Measurements from ENCODE around the gene DHDH. TPM values are rescaled to one million over a fixed set of nuclear protein-coding genes. Genes with fewer than 3 reads are reported as not detected.

The DHDH gene
- total RNA-seq, 1 experiment from 2014 or later = 3.3 TPM

DNA sequence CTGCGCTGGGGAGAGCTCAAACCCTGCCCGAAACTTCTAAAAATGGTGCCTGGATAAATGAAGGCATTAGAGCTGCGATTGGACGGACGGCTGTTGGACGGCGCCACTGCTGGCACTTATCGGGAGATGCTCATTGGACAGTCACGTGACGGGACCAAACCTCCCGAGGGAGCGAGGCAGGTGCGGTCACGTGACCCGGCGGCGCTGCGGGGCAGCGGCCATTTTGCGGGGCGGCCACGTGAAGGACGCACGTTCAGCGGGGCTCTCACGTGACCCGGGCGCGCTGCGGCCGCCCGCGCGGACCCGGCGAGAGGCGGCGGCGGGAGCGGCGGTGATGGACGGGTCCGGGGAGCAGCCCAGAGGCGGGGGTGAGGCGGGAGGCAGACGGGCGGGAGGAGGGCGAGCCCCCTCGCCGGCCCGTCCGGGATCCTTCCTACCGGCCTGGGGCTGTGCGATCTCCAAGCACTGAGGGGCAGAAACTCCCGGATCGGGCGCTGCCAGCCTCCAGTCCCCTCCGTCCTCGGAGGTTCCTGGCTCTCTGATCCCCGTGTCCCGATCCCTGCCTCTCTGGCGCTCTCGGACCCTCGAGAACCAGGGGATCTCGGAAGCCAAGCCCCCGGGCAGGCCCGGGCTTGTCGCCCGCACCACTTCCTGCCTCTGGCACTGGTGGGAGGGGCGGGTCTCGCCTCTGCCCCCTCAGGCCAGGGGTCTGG lies 21.3 kb downstream of the DHDH start, which contains the start of gene BAX:
Gene BAX, plus strand, starts transcription at position 281 of the 713 bp plus-strand sequence. Its CDS starts 54 bp downstream, at position 335.
- H3K4me3 ChIP-seq (ENCODE audit: low read depth, low read length) = peak within 1 kb of the TSS; percentile 70
- H3K27me3 Mint-ChIP-seq (ENCODE audit: insufficient read depth, unreplicated experiment) = no peaks in the 10 kb centered on the region
- no peaks in the 10 kb centered on the region for H3K9me3 Mint-ChIP-seq (ENCODE audit: unreplicated experiment)
- no peaks in the 10 kb centered on the region for H3K27me3 ChIP-seq (replicated peaks; ENCODE audit: control insufficient read depth, insufficient read depth, low read length)
- intact Hi-C loops (cut with micrococcal nuclease; ENCODE audit: unreplicated experiment) = loop anchor here (1.0 to 2.0 kb wide), 2 partner anchors 21 to 54 kb away; partner anchors contain the start of genes DHDH and NUCB1
- peak; percentile 99 for DNase-seq
- peaks cover 44% of the 10 kb centered on the region for H3K36me3 Mint-ChIP-seq (ENCODE audit: insufficient read depth, unreplicated experiment)
- ChIA-PET CTCF (interaction anchor here (0.7 to 1.5 kb wide), 6 partner anchors 16 to 622 kb away, joined by 3 to 10 read pairs (median 4); partner anchors contain the start of genes GYS1, LIN7B and RUVBL2), POLR2A (interaction anchor here (0.6 to 1.3 kb wide), 9 partner anchors 9 to 173 kb away, joined by 3 to 12 read pairs (median 4); partner anchors contain the start of genes NUCB1 and PPP1R15A)
- H3K4me1 ChIP-seq = peaks cover 8% of the 10 kb centered on the region
- TF ChIP-seq, protein P1, sequence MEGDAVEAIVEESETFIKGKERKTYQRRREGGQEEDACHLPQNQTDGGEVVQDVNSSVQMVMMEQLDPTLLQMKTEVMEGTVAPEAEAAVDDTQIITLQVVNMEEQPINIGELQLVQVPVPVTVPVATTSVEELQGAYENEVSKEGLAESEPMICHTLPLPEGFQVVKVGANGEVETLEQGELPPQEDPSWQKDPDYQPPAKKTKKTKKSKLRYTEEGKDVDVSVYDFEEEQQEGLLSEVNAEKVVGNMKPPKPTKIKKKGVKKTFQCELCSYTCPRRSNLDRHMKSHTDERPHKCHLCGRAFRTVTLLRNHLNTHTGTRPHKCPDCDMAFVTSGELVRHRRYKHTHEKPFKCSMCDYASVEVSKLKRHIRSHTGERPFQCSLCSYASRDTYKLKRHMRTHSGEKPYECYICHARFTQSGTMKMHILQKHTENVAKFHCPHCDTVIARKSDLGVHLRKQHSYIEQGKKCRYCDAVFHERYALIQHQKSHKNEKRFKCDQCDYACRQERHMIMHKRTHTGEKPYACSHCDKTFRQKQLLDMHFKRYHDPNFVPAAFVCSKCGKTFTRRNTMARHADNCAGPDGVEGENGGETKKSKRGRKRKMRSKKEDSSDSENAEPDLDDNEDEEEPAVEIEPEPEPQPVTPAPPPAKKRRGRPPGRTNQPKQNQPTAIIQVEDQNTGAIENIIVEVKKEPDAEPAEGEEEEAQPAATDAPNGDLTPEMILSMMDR (IDR thresholded peaks at IDR 0.05; ENCODE audit: insufficient read depth in 1 of 2, low read depth in 1 of 2, low read length in 1 of 2, severe bottlenecking in 1 of 2, unreplicated experiment in 1 of 2) = peak in 1 of 2 experiments; percentile 14
- BruUV-seq (replicated peaks) = no TSS peak
- H3K4me3 Mint-ChIP-seq (ENCODE audit: unreplicated experiment) = peak within 1 kb of the TSS; percentile 85
- peaks cover 6% of the 10 kb centered on the region for H3K4me1 Mint-ChIP-seq (ENCODE audit: low read depth, unreplicated experiment)
- peaks cover 2% of the 10 kb centered on the region; the same call in 1 of the 2 replicates for H3K36me3 ChIP-seq (ENCODE audit: control insufficient read depth, insufficient read depth, low read length)
- H3K9me3 ChIP-seq = no peaks in the 10 kb centered on the region
- H3K27ac Mint-ChIP-seq (ENCODE audit: unreplicated experiment) = peak within 1 kb of the TSS; percentile 91

DNA sequence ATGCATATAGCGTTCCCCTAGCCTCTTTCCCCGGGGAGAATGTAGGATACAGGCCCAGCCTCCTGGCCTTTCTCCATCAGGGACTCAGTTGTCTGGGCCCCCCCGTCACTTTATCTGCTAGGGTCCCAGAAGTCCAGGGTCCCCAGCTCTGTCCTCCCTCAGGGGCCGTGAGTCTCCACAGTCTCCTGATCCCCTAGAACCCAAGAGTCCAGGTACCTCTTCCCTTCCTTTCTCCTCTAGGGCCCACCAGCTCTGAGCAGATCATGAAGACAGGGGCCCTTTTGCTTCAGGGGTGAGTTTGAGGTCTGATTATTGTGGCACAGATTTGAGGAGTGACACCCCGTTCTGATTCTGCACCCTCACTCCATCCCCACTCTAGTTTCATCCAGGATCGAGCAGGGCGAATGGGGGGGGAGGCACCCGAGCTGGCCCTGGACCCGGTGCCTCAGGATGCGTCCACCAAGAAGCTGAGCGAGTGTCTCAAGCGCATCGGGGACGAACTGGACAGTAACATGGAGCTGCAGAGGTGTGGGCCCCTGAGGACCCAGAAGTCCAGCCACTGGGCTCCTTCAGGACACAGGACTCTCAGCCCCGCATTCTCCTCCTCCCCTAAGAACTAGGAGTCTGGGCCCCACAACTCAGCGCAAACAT lies 21.9 kb downstream of the DHDH start:
- Mint-ChIP-seq H3K27ac (ENCODE audit: unreplicated experiment) (peak overlapping the region; percentile 91), H3K36me3 (ENCODE audit: insufficient read depth, unreplicated experiment) (peaks cover 44% of the 10 kb centered on the region), H3K9me3 (ENCODE audit: unreplicated experiment) (no peaks in the 10 kb centered on the region), H3K27me3 (ENCODE audit: insufficient read depth, unreplicated experiment) (no peaks in the 10 kb centered on the region), H3K4me1 (ENCODE audit: low read depth, unreplicated experiment) (peaks cover 6% of the 10 kb centered on the region), H3K4me3 (ENCODE audit: unreplicated experiment) (peak overlapping the region; percentile 85)
- Histone ChIP-seq H3K27me3 (replicated peaks; ENCODE audit: control insufficient read depth, insufficient read depth, low read length) (no peaks in the 10 kb centered on the region), H3K4me3 (ENCODE audit: low read depth, low read length) (peak overlapping the region; percentile 70), H3K36me3 (ENCODE audit: control insufficient read depth, insufficient read depth, low read length) (peaks cover 2% of the 10 kb centered on the region; the same call in 1 of the 2 replicates), H3K9me3 (no peaks in the 10 kb centered on the region), H3K4me1 (peaks cover 11% of the 10 kb centered on the region)
- no peak for DNase-seq
- POLR2A ChIA-PET = interaction anchor here (0.6 kb wide), 1 partner anchor 11 kb away, joined by 3 read pairs; no protein-coding TSS in a partner anchor
- no TSS peak for BruUV-seq (replicated peaks)
- CTCF ChIA-PET = no interaction called here
- TF ChIP-seq, protein P1 (IDR thresholded peaks at IDR 0.05; ENCODE audit: insufficient read depth in 1 of 2, low read depth in 1 of 2, low read length in 1 of 2, severe bottlenecking in 1 of 2, unreplicated experiment in 1 of 2) = no peak
- intact Hi-C loops (cut with micrococcal nuclease; ENCODE audit: unreplicated experiment) = loop anchor here (2.0 kb wide), 1 partner anchor 55 kb away; the partner anchor contains the start of gene NUCB1

DNA sequence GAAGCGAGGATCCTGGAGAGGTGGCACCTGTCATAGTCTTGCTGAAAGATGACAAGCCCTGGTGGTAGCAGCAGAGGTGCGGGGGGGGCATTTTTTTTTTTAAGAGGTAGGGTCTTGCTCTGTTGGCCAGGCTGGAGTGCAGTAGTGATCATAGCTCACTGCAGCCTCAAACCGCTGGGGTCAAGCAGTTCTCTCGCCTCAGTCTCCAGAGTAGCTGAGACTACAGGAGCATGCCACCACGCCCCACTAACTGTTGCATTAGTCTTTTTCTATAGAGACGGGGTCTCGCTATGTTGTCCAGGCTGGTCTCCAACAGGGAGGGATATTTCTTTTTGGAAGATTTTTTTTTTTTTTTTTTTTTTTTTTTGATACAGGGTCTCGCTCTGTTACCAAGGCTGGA lies 24.5 kb downstream of the DHDH start:
- H3K4me3 ChIP-seq (ENCODE audit: low read depth, low read length) = no peak overlapping the region
- no peaks in the 10 kb centered on the region for H3K27me3 ChIP-seq (replicated peaks; ENCODE audit: control insufficient read depth, insufficient read depth, low read length)
- H3K4me3 Mint-ChIP-seq (ENCODE audit: unreplicated experiment) = no peak overlapping the region
- TF ChIP-seq, protein P1 (IDR thresholded peaks at IDR 0.05; ENCODE audit: insufficient read depth in 1 of 2, low read depth in 1 of 2, low read length in 1 of 2, severe bottlenecking in 1 of 2, unreplicated experiment in 1 of 2) = no peak
- intact Hi-C loops (cut with micrococcal nuclease; ENCODE audit: unreplicated experiment) = no loop called here
- no peak for DNase-seq
- ChIA-PET POLR2A (no interaction called here), CTCF (interaction anchor here (0.7 kb wide), 1 partner anchor 35 kb away, joined by 3 read pairs; the partner anchor contains the start of gene RUVBL2)
- no peaks in the 10 kb centered on the region for H3K27me3 Mint-ChIP-seq (ENCODE audit: insufficient read depth, unreplicated experiment)
- H3K36me3 Mint-ChIP-seq (ENCODE audit: insufficient read depth, unreplicated experiment) = peaks cover 68% of the 10 kb centered on the region
- H3K4me1 Mint-ChIP-seq (ENCODE audit: low read depth, unreplicated experiment) = peaks cover 28% of the 10 kb centered on the region
- no peaks in the 10 kb centered on the region for H3K9me3 Mint-ChIP-seq (ENCODE audit: unreplicated experiment)
- no TSS peak for BruUV-seq (replicated peaks)
- no peak overlapping the region for H3K27ac Mint-ChIP-seq (ENCODE audit: unreplicated experiment)
- H3K9me3 ChIP-seq = no peaks in the 10 kb centered on the region
- peaks cover 2% of the 10 kb centered on the region; the same call in 1 of the 2 replicates for H3K36me3 ChIP-seq (ENCODE audit: control insufficient read depth, insufficient read depth, low read length)
- H3K4me1 ChIP-seq = peaks cover 28% of the 10 kb centered on the region
